Osteoblast (primary cell): ENCODE measurements around the gene NCEH1. TPM values are rescaled to one million over a fixed set of nuclear protein-coding genes. Genes with fewer than 3 reads are reported as not detected.

Source experiments
- DNase-seq: peaks from one replicate; pipeline ENCODE4 v3.0.0; 2011; ENCODE audit warnings: low spot score, mixed read lengths; ENCODE audit not compliant: insufficient read length; ENCODE audit errors: missing footprints
- H2AFZ ChIP-seq: 2 replicates; pipeline ENCODE4 v1.6.0; 2011; ENCODE audit warnings: mild to moderate bottlenecking, low read length
- H3K27ac ChIP-seq: 2 replicates; pipeline ENCODE4 v1.5.1; 2011; ENCODE audit warnings: mild to moderate bottlenecking, low read depth, low read length, moderate library complexity
- H3K27me3 ChIP-seq: 2 replicates; pipeline ENCODE4 v1.6.0; 2012; ENCODE audit warnings: mild to moderate bottlenecking, control low read depth, inconsistent platforms, low read length, moderate library complexity; ENCODE audit not compliant: insufficient read depth
- H3K36me3 ChIP-seq: 2 replicates; pipeline ENCODE4 v1.5.1; 2011; ENCODE audit warnings: mild to moderate bottlenecking, low read length, control low read depth, moderate library complexity; ENCODE audit not compliant: insufficient read depth
- H3K4me1 ChIP-seq: 2 replicates; pipeline ENCODE4 v1.5.1; 2011; ENCODE audit warnings: mild to moderate bottlenecking, low read length, control low read depth, moderate library complexity; ENCODE audit not compliant: insufficient read depth
- H3K4me2 ChIP-seq: 2 replicates; pipeline ENCODE4 v1.6.0; 2011; ENCODE audit warnings: mild to moderate bottlenecking, low read length; ENCODE audit not compliant: insufficient read depth
- H3K4me3 ChIP-seq: fragments of 200-600 bp; sonication (generic); 3 replicates; pipeline ENCODE4 v1.5.1; 2012; ENCODE audit warnings: mild to moderate bottlenecking, low read length, inconsistent platforms; ENCODE audit not compliant: insufficient read depth
- H3K79me2 ChIP-seq: 2 replicates; pipeline ENCODE4 v1.6.0; 2012; ENCODE audit warnings: mild to moderate bottlenecking, low read length, control low read depth, inconsistent platforms; ENCODE audit not compliant: insufficient read depth
- H3K9me3 ChIP-seq: 2 replicates; pipeline ENCODE4 v1.5.1; 2011; ENCODE audit warnings: low read depth, low read length, control low read depth
- H4K20me1 ChIP-seq: 2 replicates; pipeline ENCODE4 v1.6.0; 2012; ENCODE audit warnings: mild to moderate bottlenecking, low read length, control low read depth; ENCODE audit not compliant: insufficient read depth
- total RNA-seq: library from RNA; depleted of rRNA; stranded (reverse); fragments of >200 nt; gene quantifications from 2 replicates; pipeline ENCODE4 v1.2.3, GENCODE V29; 2012
- TF ChIP-seq, protein P1 (sequence below): IDR thresholded peaks from 2 replicates; pipeline ENCODE4 v1.5.1; 2011; ENCODE audit warnings: mild to moderate bottlenecking, low read depth, low read length, moderate library complexity; ENCODE audit errors: extremely low read depth

NCEH1 gene
- total RNA-seq, 1 donor = 10.9 TPM

DNA sequence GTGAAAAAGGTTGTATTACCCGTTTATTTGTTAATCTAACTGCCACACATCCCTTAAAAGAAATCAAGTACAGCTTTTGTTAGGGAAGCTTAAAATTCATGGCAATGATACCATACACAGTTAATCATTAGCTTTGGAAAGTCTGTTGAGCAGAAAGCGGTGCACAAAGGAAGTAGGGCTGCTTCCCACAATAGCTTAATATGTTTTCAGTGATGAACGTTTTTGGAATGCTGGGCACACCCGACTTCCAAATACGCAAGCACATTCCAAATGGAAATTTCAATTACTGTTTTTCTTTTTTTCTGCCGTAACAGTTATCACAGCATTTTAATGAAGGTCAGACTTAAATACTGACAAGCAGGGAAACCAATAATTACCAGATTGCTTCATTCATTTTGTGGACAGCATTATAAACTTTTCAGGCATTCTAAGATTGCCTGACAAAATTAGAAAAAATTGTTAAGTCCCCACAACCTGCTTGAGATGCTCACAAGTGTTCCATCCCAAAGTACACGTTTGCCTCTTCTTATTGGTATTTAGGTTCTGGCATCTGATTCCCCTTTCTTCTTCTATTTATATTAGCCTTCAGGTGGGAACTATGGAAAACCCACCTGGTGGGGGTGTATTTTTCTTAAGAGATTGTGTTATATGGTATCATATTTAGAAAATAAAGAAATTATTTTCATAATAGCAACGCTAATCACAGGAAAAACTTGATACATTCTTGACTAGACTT lies 38.5 kb upstream of the NCEH1 start:
- Histone ChIP-seq H3K4me2 (peak overlapping the region; percentile 94), H4K20me1 (no peaks in the 10 kb centered on the region), H3K27ac (peak overlapping the region; percentile 99), H3K36me3 (peaks cover under 1% of the 10 kb centered on the region), H3K79me2 (peaks cover 37% of the 10 kb centered on the region), H3K4me1 (peaks cover 41% of the 10 kb centered on the region), H3K9me3 (no peaks in the 10 kb centered on the region), H3K27me3 (no peaks in the 10 kb centered on the region), H2AFZ (peak overlapping the region; percentile 26), H3K4me3 (peak overlapping the region; percentile 94)
- TF ChIP-seq, protein P1, sequence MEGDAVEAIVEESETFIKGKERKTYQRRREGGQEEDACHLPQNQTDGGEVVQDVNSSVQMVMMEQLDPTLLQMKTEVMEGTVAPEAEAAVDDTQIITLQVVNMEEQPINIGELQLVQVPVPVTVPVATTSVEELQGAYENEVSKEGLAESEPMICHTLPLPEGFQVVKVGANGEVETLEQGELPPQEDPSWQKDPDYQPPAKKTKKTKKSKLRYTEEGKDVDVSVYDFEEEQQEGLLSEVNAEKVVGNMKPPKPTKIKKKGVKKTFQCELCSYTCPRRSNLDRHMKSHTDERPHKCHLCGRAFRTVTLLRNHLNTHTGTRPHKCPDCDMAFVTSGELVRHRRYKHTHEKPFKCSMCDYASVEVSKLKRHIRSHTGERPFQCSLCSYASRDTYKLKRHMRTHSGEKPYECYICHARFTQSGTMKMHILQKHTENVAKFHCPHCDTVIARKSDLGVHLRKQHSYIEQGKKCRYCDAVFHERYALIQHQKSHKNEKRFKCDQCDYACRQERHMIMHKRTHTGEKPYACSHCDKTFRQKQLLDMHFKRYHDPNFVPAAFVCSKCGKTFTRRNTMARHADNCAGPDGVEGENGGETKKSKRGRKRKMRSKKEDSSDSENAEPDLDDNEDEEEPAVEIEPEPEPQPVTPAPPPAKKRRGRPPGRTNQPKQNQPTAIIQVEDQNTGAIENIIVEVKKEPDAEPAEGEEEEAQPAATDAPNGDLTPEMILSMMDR = no peak
- peak; percentile 73 for DNase-seq

DNA sequence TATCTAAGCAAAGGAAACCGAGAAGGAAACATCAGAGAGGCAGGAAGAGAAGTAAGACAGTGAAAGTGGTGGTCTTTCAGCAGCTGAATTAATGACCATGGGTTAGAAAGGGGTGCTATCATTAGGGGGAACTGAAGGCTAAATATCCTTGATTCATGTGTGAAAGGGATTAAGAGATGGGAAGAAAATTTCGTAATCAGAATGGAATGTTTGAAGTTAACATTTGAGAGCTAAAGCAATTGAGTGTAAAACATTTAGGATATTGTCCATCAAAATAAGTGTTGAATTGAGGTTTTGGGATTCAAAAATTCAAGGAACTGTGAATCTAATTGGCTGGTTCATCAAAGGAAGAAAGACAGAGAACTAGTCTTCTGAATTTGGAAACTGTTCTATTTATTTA lies 35.6 kb upstream of the NCEH1 start:
- no peak overlapping the region for H3K27ac ChIP-seq
- H3K4me2 ChIP-seq = no peak overlapping the region
- H4K20me1 ChIP-seq = no peaks in the 10 kb centered on the region
- no peak overlapping the region for H3K4me3 ChIP-seq
- DNase-seq = no peak
- no peak overlapping the region for H2AFZ ChIP-seq
- H3K79me2 ChIP-seq = peaks cover 8% of the 10 kb centered on the region
- no peaks in the 10 kb centered on the region for H3K36me3 ChIP-seq
- TF ChIP-seq, protein P1 = no peak
- H3K4me1 ChIP-seq = peaks cover 23% of the 10 kb centered on the region
- no peaks in the 10 kb centered on the region for H3K9me3 ChIP-seq
- no peaks in the 10 kb centered on the region for H3K27me3 ChIP-seq

DNA sequence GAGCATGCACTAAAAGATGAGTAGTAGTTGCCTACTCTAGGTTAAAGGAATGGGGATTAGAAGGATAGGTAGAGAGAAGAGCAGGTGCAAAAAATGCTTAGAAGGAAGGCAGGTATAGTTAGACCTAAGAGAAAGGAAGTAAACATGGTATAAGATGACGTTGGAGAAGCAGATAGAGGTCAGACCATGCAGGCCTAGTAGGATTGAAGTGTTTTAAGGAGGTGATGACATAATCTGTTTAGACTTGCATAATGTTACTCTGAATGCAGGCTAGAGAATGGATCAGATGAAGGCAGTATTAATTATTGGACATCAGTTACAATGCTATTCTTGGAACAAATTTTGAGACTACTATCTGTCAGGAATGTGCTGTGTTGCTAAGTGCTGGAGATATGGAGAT lies 28.6 kb upstream of the NCEH1 start:
- no peak overlapping the region for H3K4me3 ChIP-seq
- H3K36me3 ChIP-seq = no peaks in the 10 kb centered on the region

DNA sequence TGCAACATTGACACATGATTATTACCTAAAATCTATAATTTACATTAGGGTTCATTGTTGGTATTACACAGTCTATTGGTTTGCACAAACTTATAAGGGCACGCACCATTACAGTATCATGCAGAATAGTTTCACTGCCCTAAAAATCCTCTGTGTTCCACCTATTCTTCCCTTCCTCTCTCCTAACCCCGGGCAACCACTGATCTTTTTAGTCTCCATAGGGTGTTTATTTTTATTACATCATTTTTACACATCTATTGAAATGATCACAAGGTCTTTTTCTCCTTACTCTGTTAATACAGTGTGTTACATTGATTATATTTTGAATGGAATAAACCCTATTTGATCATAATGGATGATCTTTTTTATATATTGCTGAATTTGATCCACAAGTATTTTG lies 24.1 kb upstream of the NCEH1 start:
- TF ChIP-seq, protein P1 = no peak
- Histone ChIP-seq H4K20me1 (no peaks in the 10 kb centered on the region), H3K79me2 (no peaks in the 10 kb centered on the region), H3K27me3 (no peaks in the 10 kb centered on the region), H3K4me3 (no peak overlapping the region), H2AFZ (no peak overlapping the region), H3K27ac (no peak overlapping the region), H3K9me3 (no peaks in the 10 kb centered on the region), H3K36me3 (no peaks in the 10 kb centered on the region), H3K4me2 (no peak overlapping the region), H3K4me1 (no peaks in the 10 kb centered on the region)
- peak; percentile 11 for DNase-seq

More for the DNA sequence above, 28.6 kb upstream of the NCEH1 start:
- Histone ChIP-seq H4K20me1 (no peaks in the 10 kb centered on the region), H3K79me2 (no peaks in the 10 kb centered on the region), H3K9me3 (no peaks in the 10 kb centered on the region), H3K4me2 (no peak overlapping the region), H3K4me1 (no peaks in the 10 kb centered on the region), H3K27ac (no peak overlapping the region), H2AFZ (no peak overlapping the region), H3K27me3 (no peaks in the 10 kb centered on the region)
- TF ChIP-seq, protein P1 = no peak
- DNase-seq = no peak
